ENCODE measurements around the gene NEAT1. TPM values are rescaled to one million over a fixed set of nuclear protein-coding genes. Genes with fewer than 3 reads are reported as not detected.

Gene NEAT1
- total and polyA plus RNA-seq, 4 donors = 239 to 1,734 (median 1,437) TPM

- H3K4me3 ChIP-seq (ENCODE audit: low read length in 2 of 2) = no peak overlapping the region
- DNase-seq (no peak), ATAC-seq (ENCODE audit: low FRiP score) (no peak)
- 72 to 75% methylated on average over 16 of the region's 16 CpGs for WGBS, 2 donors
- H3K9me3 ChIP-seq (ENCODE audit: control insufficient read depth, low read length) = no peaks in the 10 kb centered on the region
- peaks cover 0 to 2% of the 10 kb centered on the region in 2 donors for H3K36me3 ChIP-seq (ENCODE audit: control insufficient read depth in 1 of 2, insufficient read depth in 2 of 2, low read length in 1 of 2)
- H3K27me3 ChIP-seq (ENCODE audit: control insufficient read depth in 1 of 2, insufficient read depth in 2 of 2, low read length in 1 of 2) = no peaks in the 10 kb centered on the region
- no peak overlapping the region for H3K27ac ChIP-seq (ENCODE audit: low read depth in 1 of 2, low read length in 2 of 2)
- intact Hi-C loops (cut with DNase I) = no loop called here
- no peaks in the 10 kb centered on the region for H3K4me1 ChIP-seq (ENCODE audit: control insufficient read depth in 1 of 2, insufficient read depth in 2 of 2, low read length in 2 of 2)
Measured at GRCh38 chr11:65401073-65401802, 21.4 kb upstream of the NEAT1 start.

- H3K27ac ChIP-seq (ENCODE audit: low read depth in 1 of 2, low read length in 2 of 2) = no peak overlapping the region
- no peaks in the 10 kb centered on the region for H3K4me1 ChIP-seq (ENCODE audit: control insufficient read depth in 1 of 2, insufficient read depth in 2 of 2, low read length in 2 of 2)
- H3K36me3 ChIP-seq (ENCODE audit: control insufficient read depth in 1 of 2, insufficient read depth in 2 of 2, low read length in 1 of 2) = peaks cover 0 to 2% of the 10 kb centered on the region in 2 donors
- intact Hi-C loops (cut with DNase I) = no loop called here
- no peaks in the 10 kb centered on the region for H3K27me3 ChIP-seq (ENCODE audit: control insufficient read depth in 1 of 2, insufficient read depth in 2 of 2, low read length in 1 of 2)
- no peaks in the 10 kb centered on the region for H3K9me3 ChIP-seq (ENCODE audit: control insufficient read depth, low read length)
- no peak overlapping the region for H3K4me3 ChIP-seq (ENCODE audit: low read length in 2 of 2)
- WGBS, 2 donors = 83 to 85% methylated on average over 10 of the region's 10 CpGs
- ATAC-seq (ENCODE audit: low FRiP score) = no peak
- DNase-seq = no peak
Measured at GRCh38 chr11:65401803-65402248, 20.8 kb upstream of the NEAT1 start.

- intact Hi-C loops (cut with DNase I) = no loop called here
- WGBS, 2 donors = 85 to 88% methylated on average over 2 of the region's 2 CpGs
- no peaks in the 10 kb centered on the region for H3K4me1 ChIP-seq (ENCODE audit: control insufficient read depth in 1 of 2, insufficient read depth in 2 of 2, low read length in 2 of 2)
Measured at GRCh38 chr11:65402790-65403189, 19.8 kb upstream of the NEAT1 start.

GRCh38 chr11:65403607-65404121 is 18.9 kb upstream of the NEAT1 start:
- ATAC-seq (ENCODE audit: low FRiP score) = peak; percentile 21
- Histone ChIP-seq H3K4me3 (ENCODE audit: low read length in 2 of 2) (no peak overlapping the region), H3K9me3 (ENCODE audit: control insufficient read depth, low read length) (no peaks in the 10 kb centered on the region), H3K27me3 (ENCODE audit: control insufficient read depth in 1 of 2, insufficient read depth in 2 of 2, low read length in 1 of 2) (no peaks in the 10 kb centered on the region), H3K36me3 (ENCODE audit: control insufficient read depth in 1 of 2, insufficient read depth in 2 of 2, low read length in 1 of 2) (peaks cover 0 to 2% of the 10 kb centered on the region in 2 donors), H3K4me1 (ENCODE audit: control insufficient read depth in 1 of 2, insufficient read depth in 2 of 2, low read length in 2 of 2) (no peaks in the 10 kb centered on the region), H3K27ac (ENCODE audit: low read depth in 1 of 2, low read length in 2 of 2) (no peak overlapping the region)
- no peak for DNase-seq
- 85 to 86% methylated on average over 12 of the region's 12 CpGs for WGBS, 2 donors
- intact Hi-C loops (cut with DNase I) = no loop called here

More at GRCh38 chr11:65402790-65403189, 19.8 kb upstream of the NEAT1 start:
- H3K27ac ChIP-seq (ENCODE audit: low read depth in 1 of 2, low read length in 2 of 2) = no peak overlapping the region
- no peaks in the 10 kb centered on the region for H3K9me3 ChIP-seq (ENCODE audit: control insufficient read depth, low read length)
- no peak overlapping the region for H3K4me3 ChIP-seq (ENCODE audit: low read length in 2 of 2)
- ATAC-seq (ENCODE audit: low FRiP score) (no peak), DNase-seq (no peak)
- H3K27me3 ChIP-seq (ENCODE audit: control insufficient read depth in 1 of 2, insufficient read depth in 2 of 2, low read length in 1 of 2) = no peaks in the 10 kb centered on the region
- H3K36me3 ChIP-seq (ENCODE audit: control insufficient read depth in 1 of 2, insufficient read depth in 2 of 2, low read length in 1 of 2) = peaks cover 0 to 2% of the 10 kb centered on the region in 2 donors

GRCh38 chr11:65404210-65404609 is 18.4 kb upstream of the NEAT1 start:
- ATAC-seq (ENCODE audit: low FRiP score) = peak; percentile 8
- no peak overlapping the region for H3K27ac ChIP-seq (ENCODE audit: low read depth in 1 of 2, low read length in 2 of 2)
- intact Hi-C loops (cut with DNase I) = no loop called here
- 85 to 89% methylated on average over 11 to 13 of the region's 13 CpGs for WGBS, 2 donors
- H3K4me3 ChIP-seq (ENCODE audit: low read length in 2 of 2) = no peak overlapping the region
- H3K27me3 ChIP-seq (ENCODE audit: control insufficient read depth in 1 of 2, insufficient read depth in 2 of 2, low read length in 1 of 2) = no peaks in the 10 kb centered on the region
- peaks cover 0 to 2% of the 10 kb centered on the region in 2 donors for H3K36me3 ChIP-seq (ENCODE audit: control insufficient read depth in 1 of 2, insufficient read depth in 2 of 2, low read length in 1 of 2)
- H3K9me3 ChIP-seq (ENCODE audit: control insufficient read depth, low read length) = no peaks in the 10 kb centered on the region
- DNase-seq = no peak
- H3K4me1 ChIP-seq (ENCODE audit: control insufficient read depth in 1 of 2, insufficient read depth in 2 of 2, low read length in 2 of 2) = no peaks in the 10 kb centered on the region

- no peak overlapping the region for H3K4me3 ChIP-seq (ENCODE audit: low read length in 2 of 2)
- H3K4me1 ChIP-seq (ENCODE audit: control insufficient read depth in 1 of 2, insufficient read depth in 2 of 2, low read length in 2 of 2) = no peaks in the 10 kb centered on the region
- no peak overlapping the region for H3K27ac ChIP-seq (ENCODE audit: low read depth in 1 of 2, low read length in 2 of 2)
- peaks cover 0 to 2% of the 10 kb centered on the region in 2 donors for H3K36me3 ChIP-seq (ENCODE audit: control insufficient read depth in 1 of 2, insufficient read depth in 2 of 2, low read length in 1 of 2)
- DNase-seq (no peak), ATAC-seq (ENCODE audit: low FRiP score) (peak; percentile 40)
- no peaks in the 10 kb centered on the region for H3K27me3 ChIP-seq (ENCODE audit: control insufficient read depth in 1 of 2, insufficient read depth in 2 of 2, low read length in 1 of 2)
- intact Hi-C loops (cut with DNase I) = no loop called here
- WGBS, 2 donors = 94 to 95% methylated on average over 24 of the region's 24 CpGs
- no peaks in the 10 kb centered on the region for H3K9me3 ChIP-seq (ENCODE audit: control insufficient read depth, low read length)
Measured at GRCh38 chr11:65404638-65405339, 17.8 kb upstream of the NEAT1 start.

- Histone ChIP-seq H3K27ac (ENCODE audit: low read depth in 1 of 2, low read length in 2 of 2) (no peak overlapping the region), H3K36me3 (ENCODE audit: control insufficient read depth in 1 of 2, insufficient read depth in 2 of 2, low read length in 1 of 2) (peaks cover 0 to 10% of the 10 kb centered on the region in 2 donors), H3K27me3 (ENCODE audit: control insufficient read depth in 1 of 2, insufficient read depth in 2 of 2, low read length in 1 of 2) (no peaks in the 10 kb centered on the region), H3K4me3 (ENCODE audit: low read length in 2 of 2) (no peak overlapping the region), H3K9me3 (ENCODE audit: control insufficient read depth, low read length) (no peaks in the 10 kb centered on the region), H3K4me1 (ENCODE audit: control insufficient read depth in 1 of 2, insufficient read depth in 2 of 2, low read length in 2 of 2) (no peaks in the 10 kb centered on the region)
- intact Hi-C loops (cut with DNase I) = no loop called here
- WGBS, 2 donors = 84 to 85% methylated on average over 29 of the region's 29 CpGs
- peak in 1 of 2 donors; percentile 66 for DNase-seq
- ATAC-seq (ENCODE audit: low FRiP score) = no peak
Measured at GRCh38 chr11:65410936-65411680, 11.5 kb upstream of the NEAT1 start.

GRCh38 chr11:65411681-65412070 is 10.9 kb upstream of the NEAT1 start:
- no peak overlapping the region for H3K4me3 ChIP-seq (ENCODE audit: low read length in 2 of 2)
- DNase-seq (no peak), ATAC-seq (ENCODE audit: low FRiP score) (no peak)
- WGBS, 2 donors = 77% methylated on average over 5 of the region's 5 CpGs
- H3K36me3 ChIP-seq (ENCODE audit: control insufficient read depth in 1 of 2, insufficient read depth in 2 of 2, low read length in 1 of 2) = peaks cover 0 to 10% of the 10 kb centered on the region in 2 donors
- H3K4me1 ChIP-seq (ENCODE audit: control insufficient read depth in 1 of 2, insufficient read depth in 2 of 2, low read length in 2 of 2) = no peaks in the 10 kb centered on the region
- H3K9me3 ChIP-seq (ENCODE audit: control insufficient read depth, low read length) = no peaks in the 10 kb centered on the region
- H3K27ac ChIP-seq (ENCODE audit: low read depth in 1 of 2, low read length in 2 of 2) = no peak overlapping the region
- intact Hi-C loops (cut with DNase I) = no loop called here
- H3K27me3 ChIP-seq (ENCODE audit: control insufficient read depth in 1 of 2, insufficient read depth in 2 of 2, low read length in 1 of 2) = no peaks in the 10 kb centered on the region
